D721Med (cell line): ENCODE measurements around the gene ELFN2.

ENCODE experiments used
- DNase-seq: peaks from one replicate; pipeline ENCODE4 v3.0.0; 2011; ENCODE audit warnings: low spot score; ENCODE audit not compliant: insufficient read length
- FAIRE-seq: peaks from 2 replicates; lab custom pipeline; 2011; peaks lifted over from hg19 to GRCh38; lab: Jason Lieb, UNC
- CTCF ChIP-seq: IDR thresholded peaks from 2 replicates; pipeline ENCODE4 v1.5.1; 2012; ENCODE audit warnings: mild to moderate bottlenecking, control low read depth; ENCODE audit not compliant: insufficient read depth; ENCODE audit errors: missing control alignments

ELFN2 gene

GRCh38 chr22:37454857-37455686 is 27.8 kb upstream of the ELFN2 start:
- no peak for FAIRE-seq

GRCh38 chr22:37453696-37454095 is 26.4 kb upstream of the ELFN2 start:
- no peak for FAIRE-seq
- TF ChIP-seq CTCF = no peak
- no peak for DNase-seq

More at GRCh38 chr22:37454857-37455686, 27.8 kb upstream of the ELFN2 start:
- no peak for DNase-seq
- no peak for TF ChIP-seq CTCF

- FAIRE-seq (no peak), DNase-seq (no peak)
- no peak for TF ChIP-seq CTCF
Observed at GRCh38 chr22:37451218-37451617, 23.9 kb upstream of the ELFN2 start.

GRCh38 chr22:37449331-37450001 is 22.2 kb upstream of the ELFN2 start:
- no peak for FAIRE-seq
- no peak for DNase-seq
- no peak for TF ChIP-seq CTCF

GRCh38 chr22:37448516-37449127 is 21.3 kb upstream of the ELFN2 start:
- no peak for FAIRE-seq
- no peak for TF ChIP-seq CTCF
- no peak for DNase-seq

GRCh38 chr22:37445501-37445900 is 18.2 kb upstream of the ELFN2 start:
- FAIRE-seq (no peak), DNase-seq (no peak)
- no peak for TF ChIP-seq CTCF
